ENCODE data around the gene DGCR6L.
"Not testable (repeated sequence)": the region's sequence is repeated elsewhere in the genome, so short reads cannot be mapped to it uniquely, and the experiment has no call there.

Gene DGCR6L

DNA sequence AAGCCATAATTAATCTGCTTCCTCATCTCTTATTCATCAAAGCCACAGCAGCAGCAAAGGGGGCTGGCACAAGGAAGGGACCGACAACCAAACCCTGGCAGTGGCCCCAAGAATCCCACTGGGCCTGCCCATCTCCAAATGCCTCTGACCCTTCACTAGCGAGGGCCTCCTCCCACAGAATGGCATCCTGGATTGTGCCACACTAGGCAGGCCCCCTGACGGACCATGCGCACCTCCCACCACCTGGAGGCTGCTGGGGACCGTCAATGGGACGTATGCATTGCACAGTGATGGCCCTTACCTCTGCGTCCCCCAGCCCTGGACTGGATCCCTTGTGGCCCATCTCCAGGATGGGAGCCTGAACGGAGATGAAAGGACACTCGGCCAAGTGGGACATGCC, 47.7 kb downstream of the DGCR6L start:
- Histone ChIP-seq H3K36me3 (ENCODE audit: control insufficient read depth, low read length) (no peaks in the 10 kb centered on the region), H3K4me1 (ENCODE audit: control insufficient read depth, low read length) (no peaks in the 10 kb centered on the region), H3K4me2 (ENCODE audit: low read length) (no peak overlapping the region), H3K79me2 (ENCODE audit: control insufficient read depth, low read length) (no peaks in the 10 kb centered on the region), H3K27ac (ENCODE audit: low read depth, low read length) (no peak overlapping the region), H3K4me3 (ENCODE audit: low read length) (no peak overlapping the region), H3F3A (ENCODE audit: control insufficient read depth, insufficient read depth) (no peaks in the 10 kb centered on the region), H3K9me2 (replicated peaks; ENCODE audit: control insufficient read depth, low read length) (no peaks in the 10 kb centered on the region), H3K9me3 (ENCODE audit: control insufficient read depth, insufficient read depth, low read length) (no peaks in the 10 kb centered on the region), H4K20me1 (ENCODE audit: control insufficient read depth, insufficient read depth, low read depth, low read length) (no peaks in the 10 kb centered on the region), H3K27me3 (ENCODE audit: control insufficient read depth, low read length) (peaks cover 5% of the 10 kb centered on the region; the same call in 1 of the 2 replicates)
- TF ChIP-seq EZH2phosphoT487 (IDR thresholded peaks at IDR 0.05; ENCODE audit: borderline replicate concordance, low read length) (no peak), CTCF (IDR thresholded peaks at IDR 0.05; ENCODE audit: low read depth, low read length, poor library complexity, severe bottlenecking) (no peak)

DNA sequence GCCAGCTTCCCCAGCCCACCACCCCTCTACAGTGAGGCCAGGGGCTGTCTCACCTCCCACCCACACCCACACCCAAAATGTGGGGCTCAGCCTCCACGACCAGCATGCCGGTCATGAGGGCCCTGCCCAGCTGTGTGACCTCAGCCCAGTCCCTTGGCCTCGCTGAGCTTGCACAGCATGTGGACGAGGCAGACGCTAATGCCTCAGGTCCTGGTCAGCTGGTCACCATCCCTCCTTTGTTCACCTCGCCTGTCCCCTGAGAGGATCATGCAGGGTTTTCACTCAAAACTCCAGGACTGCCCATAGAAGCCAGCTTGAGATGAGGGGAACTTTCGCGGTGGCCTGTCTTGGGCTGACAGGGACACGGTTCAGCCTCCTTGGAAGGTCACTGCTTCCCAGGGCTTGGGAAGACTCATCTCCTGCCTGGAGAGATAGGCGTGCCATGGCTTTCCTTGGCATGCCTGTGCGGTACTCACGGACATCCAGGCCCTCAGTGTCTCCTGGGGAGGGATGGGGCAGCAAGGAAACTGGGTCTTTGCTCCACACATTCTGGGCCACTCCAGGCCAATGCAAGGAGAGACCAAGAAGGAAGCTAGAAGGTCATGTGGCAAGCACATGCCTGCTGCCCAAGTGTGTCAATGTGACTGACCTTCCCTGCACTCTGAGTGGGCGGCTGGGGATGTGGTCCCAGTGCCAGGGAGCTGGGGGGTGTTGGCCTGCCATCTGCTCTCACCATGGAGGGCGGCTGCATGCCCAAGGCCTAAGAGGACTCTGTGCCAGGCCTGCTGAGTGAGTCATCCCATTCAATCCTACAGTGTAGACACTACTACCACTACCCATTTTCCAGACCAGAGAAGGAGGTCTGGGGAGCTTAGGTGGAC, 48.5 kb downstream of the DGCR6L start:
- no peaks in the 10 kb centered on the region for H3K36me3 ChIP-seq (ENCODE audit: control insufficient read depth, low read length)
- H3K4me3 ChIP-seq (ENCODE audit: low read length): no peak overlapping the region
- H3K27me3 ChIP-seq (ENCODE audit: control insufficient read depth, low read length): peaks cover 8% of the 10 kb centered on the region; the same call in 1 of the 2 replicates
- no peaks in the 10 kb centered on the region for H3F3A ChIP-seq (ENCODE audit: control insufficient read depth, insufficient read depth)
- H3K9me2 ChIP-seq (replicated peaks; ENCODE audit: control insufficient read depth, low read length): no peaks in the 10 kb centered on the region
- H3K4me2 ChIP-seq (ENCODE audit: low read length): no peak overlapping the region
- no peaks in the 10 kb centered on the region for H3K79me2 ChIP-seq (ENCODE audit: control insufficient read depth, low read length)
- no peaks in the 10 kb centered on the region for H3K4me1 ChIP-seq (ENCODE audit: control insufficient read depth, low read length)
- no peak overlapping the region for H3K27ac ChIP-seq (ENCODE audit: low read depth, low read length)
- no peak for TF ChIP-seq EZH2phosphoT487 (IDR thresholded peaks at IDR 0.05; ENCODE audit: borderline replicate concordance, low read length)
- no peak for TF ChIP-seq CTCF (IDR thresholded peaks at IDR 0.05; ENCODE audit: low read depth, low read length, poor library complexity, severe bottlenecking)
- no peaks in the 10 kb centered on the region for H4K20me1 ChIP-seq (ENCODE audit: control insufficient read depth, insufficient read depth, low read depth, low read length)
- H3K9me3 ChIP-seq (ENCODE audit: control insufficient read depth, insufficient read depth, low read length): no peaks in the 10 kb centered on the region

DNA sequence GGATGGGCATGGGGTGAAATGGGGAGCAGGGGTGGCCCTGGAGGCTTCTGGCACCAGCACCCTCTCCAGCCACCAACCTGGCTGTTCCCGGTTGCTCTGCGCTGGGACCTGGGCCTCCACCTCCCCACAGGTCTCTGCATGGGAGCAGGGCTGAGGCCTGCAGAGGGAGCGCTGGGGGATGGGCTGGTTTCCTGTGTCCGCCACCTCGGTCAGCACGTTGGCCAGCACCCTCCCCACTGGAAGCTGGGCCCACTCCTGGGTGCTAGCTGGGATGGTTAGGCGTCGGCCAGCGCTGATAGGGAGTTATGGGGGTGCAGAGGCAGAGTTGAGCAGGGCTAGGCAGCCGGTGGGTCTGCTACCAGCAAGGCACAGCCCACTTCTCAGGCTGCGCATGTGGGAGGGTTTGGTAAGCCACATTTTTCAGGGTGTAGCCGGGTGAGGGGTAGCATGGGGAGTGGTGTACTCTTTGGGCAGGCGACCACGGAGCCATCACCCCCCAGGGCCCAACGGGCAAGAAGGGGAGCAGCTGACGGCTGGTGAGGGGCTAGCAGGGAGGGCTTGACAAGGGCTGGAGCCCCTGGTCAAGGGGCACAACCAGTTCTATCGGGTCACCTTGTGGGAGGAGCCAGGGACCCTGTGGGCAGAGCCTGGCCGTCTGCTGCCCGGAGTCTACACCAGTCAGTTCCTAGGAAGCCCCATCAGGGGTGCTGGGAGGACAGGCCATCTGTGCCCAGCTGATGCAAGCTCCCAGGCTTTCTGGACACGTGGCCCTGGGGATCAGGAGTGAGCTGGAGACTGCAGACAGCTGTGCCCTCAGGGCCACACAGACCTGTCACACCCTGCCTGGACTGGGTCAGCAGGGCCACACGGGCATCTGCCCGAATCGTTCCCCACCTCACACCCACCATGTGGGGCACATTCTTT, 49.4 kb downstream of the DGCR6L start:
- H3K4me3 ChIP-seq (ENCODE audit: low read length); H3F3A ChIP-seq (ENCODE audit: control insufficient read depth, insufficient read depth); H3K27ac ChIP-seq (ENCODE audit: low read depth, low read length); H3K9me3 ChIP-seq (ENCODE audit: control insufficient read depth, insufficient read depth, low read length); H3K4me2 ChIP-seq (ENCODE audit: low read length); H4K20me1 ChIP-seq (ENCODE audit: control insufficient read depth, insufficient read depth, low read depth, low read length); H3K4me1 ChIP-seq (ENCODE audit: control insufficient read depth, low read length); H3K9me2 ChIP-seq (replicated peaks; ENCODE audit: control insufficient read depth, low read length); H3K36me3 ChIP-seq (ENCODE audit: control insufficient read depth, low read length); H3K27me3 ChIP-seq (ENCODE audit: control insufficient read depth, low read length); H3K79me2 ChIP-seq (ENCODE audit: control insufficient read depth, low read length): not testable (repeated sequence)

GRCh38 chr22:20269673-20270072, 50.2 kb downstream of the DGCR6L start:
- H3K27me3 ChIP-seq (ENCODE audit: control insufficient read depth, low read length); H3K27ac ChIP-seq (ENCODE audit: low read depth, low read length); H3K4me3 ChIP-seq (ENCODE audit: low read length); H3K4me2 ChIP-seq (ENCODE audit: low read length); H4K20me1 ChIP-seq (ENCODE audit: control insufficient read depth, insufficient read depth, low read depth, low read length); H3K79me2 ChIP-seq (ENCODE audit: control insufficient read depth, low read length); H3K4me1 ChIP-seq (ENCODE audit: control insufficient read depth, low read length); H3K9me2 ChIP-seq (replicated peaks; ENCODE audit: control insufficient read depth, low read length); H3K9me3 ChIP-seq (ENCODE audit: control insufficient read depth, insufficient read depth, low read length); H3F3A ChIP-seq (ENCODE audit: control insufficient read depth, insufficient read depth); H3K36me3 ChIP-seq (ENCODE audit: control insufficient read depth, low read length): not testable (repeated sequence)

DNA sequence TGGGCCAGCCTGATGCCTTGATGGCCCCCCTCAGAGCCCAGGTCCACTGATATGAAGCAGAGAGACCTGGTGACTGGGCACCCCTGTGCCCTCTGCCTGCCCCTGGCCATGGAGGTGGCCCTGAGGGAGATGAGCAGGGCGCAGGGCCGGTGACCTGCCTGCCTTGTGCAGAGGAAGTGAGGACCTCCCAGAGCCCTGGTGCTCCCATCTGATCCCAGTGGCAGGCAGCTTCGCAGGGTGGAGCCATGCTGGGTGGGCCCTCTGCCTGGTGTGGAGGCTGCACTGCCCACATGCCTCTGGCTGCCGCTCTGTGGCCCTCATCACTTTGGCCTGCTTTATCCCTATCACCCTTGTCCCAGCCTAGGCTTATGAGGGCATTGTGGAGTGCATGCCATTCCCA, 50.7 kb downstream of the DGCR6L start:
- not testable (repeated sequence) for H3K27ac ChIP-seq (ENCODE audit: low read depth, low read length); H3K4me2 ChIP-seq (ENCODE audit: low read length); H3K9me2 ChIP-seq (replicated peaks; ENCODE audit: control insufficient read depth, low read length); H3K4me3 ChIP-seq (ENCODE audit: low read length); H4K20me1 ChIP-seq (ENCODE audit: control insufficient read depth, insufficient read depth, low read depth, low read length); H3K4me1 ChIP-seq (ENCODE audit: control insufficient read depth, low read length); H3K79me2 ChIP-seq (ENCODE audit: control insufficient read depth, low read length); H3K27me3 ChIP-seq (ENCODE audit: control insufficient read depth, low read length); H3K36me3 ChIP-seq (ENCODE audit: control insufficient read depth, low read length); H3K9me3 ChIP-seq (ENCODE audit: control insufficient read depth, insufficient read depth, low read length); H3F3A ChIP-seq (ENCODE audit: control insufficient read depth, insufficient read depth)

Data from DOHH2 (cell line).